Transverse colon (tissue), 4 donors: ENCODE measurements around the gene FN3K. TPM values are rescaled to one million over a fixed set of nuclear protein-coding genes. Genes with fewer than 3 reads are reported as not detected.

Experiments used
- DNase-seq: peaks from one replicate; pipeline ENCODE4 v3.0.0-alpha.2; 2019
- H3K27ac ChIP-seq, 4 donors: fragments of 200-600 bp; sonication (generic); 2 replicates each; pipeline ENCODE4 v1.5.1; 2016 to 2018; ENCODE audit warnings: inconsistent platforms in 4 of 4
- H3K27me3 ChIP-seq: fragments of 200-600 bp; sonication (generic); 2 replicates; pipeline ENCODE4 v1.5.1; 2017; ENCODE audit warnings: inconsistent platforms
- H3K36me3 ChIP-seq, 4 donors: fragments of 200-600 bp; sonication (generic); 2 replicates each; pipeline ENCODE4 v1.5.1; 2017 to 2019; ENCODE audit warnings: inconsistent platforms in 4 of 4
- H3K4me1 ChIP-seq, 4 donors: fragments of 200-600 bp; sonication (generic); 2 replicates each; pipeline ENCODE4 v1.5.1; 2017 to 2020; ENCODE audit warnings: inconsistent platforms in 4 of 4
- H3K4me3 ChIP-seq, 4 donors: fragments of 200-600 bp; sonication (generic); 1 replicate in 1 of 4; 2 replicates in 3 of 4; pipeline versions ENCODE4 v1.5.1 to v1.6.1; 2017 to 2019; ENCODE audit warnings: inconsistent platforms in 4 of 4
- H3K9me3 ChIP-seq, 2 donors: fragments of 200-600 bp; sonication (generic); 2 replicates each; pipeline ENCODE4 v1.5.1; 2017 to 2019; ENCODE audit warnings: inconsistent platforms in 2 of 2
- EP300 ChIP-seq: sonication (generic); formaldehyde crosslinking; IDR thresholded peaks from one replicate; pipeline ENCODE4 v1.6.1; 2017; ENCODE audit warnings: antibody characterized with exemption, low read depth
- POLR2A ChIP-seq: fragments of 450-650 bp; IDR thresholded peaks from one replicate; pipeline ENCODE4 v1.6.1; 2016; ENCODE audit warnings: antibody characterized with exemption, mild to moderate bottlenecking, moderate library complexity
- POLR2AphosphoS5 ChIP-seq, 3 donors: sonication (generic); formaldehyde crosslinking; IDR thresholded peaks; one replicate each; pipeline ENCODE4 v1.6.1; 2016; ENCODE audit warnings: antibody characterized with exemption in 3 of 3
- WGBS, 2 donors: methylation state at CpG; one replicate each; pipeline ENCODE4 v1.1.5; 2018; ENCODE audit warnings: low coverage in 1 of 2; 5-methylcytosine and 5-hydroxymethylcytosine counted together
- in situ Hi-C, 4 donors: fragments of 200-750 bp; cut with MboI; loops; one replicate each; pipeline versions ENCODE4 v1.15.0 to v1.15.1; 2017; ENCODE audit warnings: low sequenced_read_pairs in 3 of 4, low pct_ligation_motif_present in 1 of 4, low pct_unique_long_range_greater_than_20kb in 1 of 4
- intact Hi-C: fragments of 100-400 bp; cut with DNase I; formaldehyde crosslinking; loops from one replicate; pipeline ENCODE4 v1.15.1; 2023; ENCODE audit warnings: low total_unique reads
- total RNA-seq, 4 donors: library from RNA; depleted of rRNA; stranded (reverse); fragments of >200 nt; gene quantifications; one replicate each; pipeline ENCODE4 v1.1.0, GENCODE V29; 2016
- TF ChIP-seq, protein P1 (sequence below), 5 experiments: fragments of 200-600 bp in 3 of 5; fragments of 450-650 bp in 2 of 5; sonication (generic) in 3 of 5; IDR thresholded peaks; 1 replicate in 2 of 5; 2 replicates in 3 of 5; pipeline ENCODE4 v1.5.1; 2016 to 2017; ENCODE audit warnings: antibody characterized with exemption in 5 of 5, inconsistent platforms in 3 of 5, mild to moderate bottlenecking in 2 of 5, moderate library complexity in 1 of 5

The FN3K gene
- total RNA-seq, 4 donors from 2014 or later = 11.2 to 33.0 (median 26.2) TPM

DNA sequence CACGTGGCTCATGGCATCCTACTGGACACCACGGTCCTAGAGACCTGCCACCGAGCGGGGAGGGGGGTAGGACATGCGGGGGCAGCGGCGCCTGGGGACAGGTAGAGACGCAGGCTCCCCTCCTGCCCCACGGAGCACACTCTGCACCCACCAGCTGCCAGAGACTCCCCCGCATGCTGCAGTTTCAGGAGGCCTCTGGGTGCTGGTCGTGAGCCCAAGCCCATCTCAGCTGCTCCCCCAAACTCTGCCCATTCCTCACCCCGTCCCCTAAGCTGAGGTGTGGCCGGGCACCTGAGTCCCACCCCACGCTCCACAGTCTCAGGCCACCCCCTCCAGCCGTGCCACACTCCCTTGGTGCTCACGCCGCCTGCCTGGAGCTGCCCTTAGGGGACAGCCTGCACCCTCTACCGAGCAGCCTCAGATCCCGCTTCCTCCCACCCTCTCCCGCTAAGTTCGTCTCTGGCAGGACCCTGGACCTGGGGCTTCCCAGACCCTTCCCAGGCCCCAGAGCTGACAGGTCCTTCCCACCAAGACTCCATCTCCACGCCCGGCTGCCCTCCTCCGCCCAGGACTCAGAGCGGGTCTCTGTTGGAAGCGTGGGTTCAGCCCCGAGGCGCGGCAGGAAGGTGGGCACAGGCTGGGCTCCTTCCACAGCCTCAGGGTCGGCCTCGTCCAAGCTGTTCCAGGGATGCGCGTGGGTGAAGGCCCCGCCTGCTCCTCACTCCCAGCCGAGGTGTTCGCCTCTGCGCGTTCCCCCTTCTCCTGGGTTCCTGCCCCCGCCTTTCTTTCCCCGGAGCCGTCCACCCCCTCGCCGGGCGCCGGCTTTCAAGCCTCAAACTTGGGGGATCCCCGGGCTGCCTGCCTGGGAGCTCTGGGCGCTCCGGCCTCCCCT lies 38.3 kb upstream of the FN3K start:
- Histone ChIP-seq H3K27me3 (no peaks in the 10 kb centered on the region), H3K9me3 (peaks cover 0 to 6% of the 10 kb centered on the region in 2 donors), H3K4me1 (peaks cover 10 to 29% (median 26%) of the 10 kb centered on the region in 4 donors), H3K4me3 (peak overlapping the region; percentile 63 to 95 (median 76)), H3K36me3 (no peaks in the 10 kb centered on the region), H3K27ac (peak overlapping the region in 3 of 4 donors; percentile 72 to 89 (median 84))
- TF ChIP-seq, protein P1, sequence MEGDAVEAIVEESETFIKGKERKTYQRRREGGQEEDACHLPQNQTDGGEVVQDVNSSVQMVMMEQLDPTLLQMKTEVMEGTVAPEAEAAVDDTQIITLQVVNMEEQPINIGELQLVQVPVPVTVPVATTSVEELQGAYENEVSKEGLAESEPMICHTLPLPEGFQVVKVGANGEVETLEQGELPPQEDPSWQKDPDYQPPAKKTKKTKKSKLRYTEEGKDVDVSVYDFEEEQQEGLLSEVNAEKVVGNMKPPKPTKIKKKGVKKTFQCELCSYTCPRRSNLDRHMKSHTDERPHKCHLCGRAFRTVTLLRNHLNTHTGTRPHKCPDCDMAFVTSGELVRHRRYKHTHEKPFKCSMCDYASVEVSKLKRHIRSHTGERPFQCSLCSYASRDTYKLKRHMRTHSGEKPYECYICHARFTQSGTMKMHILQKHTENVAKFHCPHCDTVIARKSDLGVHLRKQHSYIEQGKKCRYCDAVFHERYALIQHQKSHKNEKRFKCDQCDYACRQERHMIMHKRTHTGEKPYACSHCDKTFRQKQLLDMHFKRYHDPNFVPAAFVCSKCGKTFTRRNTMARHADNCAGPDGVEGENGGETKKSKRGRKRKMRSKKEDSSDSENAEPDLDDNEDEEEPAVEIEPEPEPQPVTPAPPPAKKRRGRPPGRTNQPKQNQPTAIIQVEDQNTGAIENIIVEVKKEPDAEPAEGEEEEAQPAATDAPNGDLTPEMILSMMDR (IDR thresholded peaks at IDR 0.05) = no peak
- TF ChIP-seq POLR2AphosphoS5 (IDR thresholded peaks at IDR 0.05) (no peak), EP300 (no peak), POLR2A (no peak)
- intact Hi-C loops = no loop called here
- in situ Hi-C loops = no loop called here
- no peak for DNase-seq
- WGBS, 2 donors = 30 to 32% methylated on average over 2 to 48 of the region's 48 CpGs

DNA sequence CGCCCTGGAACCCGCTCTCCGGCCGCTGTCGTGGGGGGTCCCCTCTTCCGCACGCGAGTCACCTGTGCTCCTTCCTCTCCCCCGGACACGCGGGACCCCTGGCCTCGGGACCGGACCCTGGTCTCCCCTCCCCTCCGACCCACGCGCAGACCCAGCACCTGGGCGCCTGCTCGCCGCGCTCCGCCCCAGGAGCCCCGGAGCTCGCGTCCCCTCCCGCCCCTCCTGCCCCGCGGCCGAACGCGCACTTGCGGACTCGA lies 37.7 kb upstream of the FN3K start:
- H3K36me3 ChIP-seq = no peaks in the 10 kb centered on the region
- peaks cover 10 to 34% (median 30%) of the 10 kb centered on the region in 4 donors for H3K4me1 ChIP-seq
- WGBS, 2 donors = 0% methylated on average over 10 of the region's 32 CpGs; no CpG with 5 or more reads in 1 of the 2 donors
- H3K4me3 ChIP-seq = peak overlapping the region; percentile 63 to 95 (median 76)
- peaks cover 0 to 6% of the 10 kb centered on the region in 2 donors for H3K9me3 ChIP-seq
- H3K27ac ChIP-seq = peak overlapping the region; percentile 72 to 89 (median 80)
- DNase-seq = no peak
- TF ChIP-seq POLR2AphosphoS5 (IDR thresholded peaks at IDR 0.05) (no peak), EP300 (no peak), POLR2A (no peak)
- TF ChIP-seq, protein P1 (IDR thresholded peaks at IDR 0.05) = no peak
- in situ Hi-C loops (no loop called here), intact Hi-C loops (no loop called here)
- H3K27me3 ChIP-seq = no peaks in the 10 kb centered on the region

DNA sequence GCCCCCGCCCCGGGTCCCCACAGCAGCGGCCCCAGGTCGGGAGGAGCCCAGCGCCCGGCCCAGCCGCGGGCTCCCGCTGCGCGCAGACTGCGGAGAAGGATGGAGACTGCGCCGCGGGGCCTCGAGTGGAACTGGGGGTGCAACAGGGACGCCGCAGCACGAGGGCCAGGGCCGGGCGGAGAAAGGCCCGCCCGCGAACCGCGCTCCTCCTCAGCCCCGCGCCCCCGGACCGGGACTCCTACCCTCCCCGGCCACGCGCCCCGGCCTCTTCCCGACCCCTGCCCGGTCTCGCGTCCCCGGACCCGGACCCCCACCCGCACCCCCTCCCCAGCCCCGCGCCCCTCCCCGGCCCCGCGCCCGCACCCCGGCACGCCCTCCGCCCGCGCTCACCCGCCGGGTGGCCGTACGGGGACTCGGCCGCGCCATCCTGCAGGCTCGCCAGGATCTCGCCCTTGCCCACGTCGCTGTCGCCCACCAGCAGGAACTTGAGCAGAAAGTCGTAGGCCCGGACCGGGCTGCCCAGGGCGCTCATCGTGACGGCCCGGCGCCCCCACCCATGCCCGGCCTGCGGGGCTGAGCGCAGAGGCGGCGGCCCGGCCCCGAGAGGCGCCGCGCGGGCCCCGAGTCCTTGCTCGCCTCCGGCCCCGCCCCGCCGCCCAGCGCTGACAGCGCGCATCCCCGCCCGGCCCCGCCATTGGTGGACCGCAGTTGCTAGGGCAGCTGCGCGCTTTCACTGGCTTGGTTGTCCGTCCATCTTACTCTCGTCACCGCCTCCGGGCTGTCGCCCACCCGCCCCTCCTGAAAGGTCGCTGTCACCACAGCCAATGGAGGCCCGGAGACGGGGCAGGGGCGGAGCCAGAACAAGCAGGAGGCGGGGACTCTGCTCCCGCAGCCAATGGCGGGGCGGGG lies 37.1 kb upstream of the FN3K start, which contains the start of gene RAB40B:
TSS of gene RAB40B (minus strand) at position 634 of the 909 bp plus-strand sequence. CDS start at position 532, 102 bp downstream.
- intact Hi-C loops = no loop called here
- peak; percentile 10 for TF ChIP-seq POLR2A
- no peak for TF ChIP-seq EP300
- TF ChIP-seq POLR2AphosphoS5 (IDR thresholded peaks at IDR 0.05) = peak in 1 of 3 donors; percentile 21
- TF ChIP-seq, protein P1 (IDR thresholded peaks at IDR 0.05) = no peak
- H3K36me3 ChIP-seq = no peaks in the 10 kb centered on the region
- H3K4me3 ChIP-seq = peak within 1 kb of the TSS; percentile 64 to 95 (median 82)
- no peaks in the 10 kb centered on the region for H3K27me3 ChIP-seq
- H3K9me3 ChIP-seq = peaks cover 0 to 6% of the 10 kb centered on the region in 2 donors
- in situ Hi-C loops = no loop called here
- H3K4me1 ChIP-seq = peaks cover 10 to 39% (median 36%) of the 10 kb centered on the region in 4 donors
- DNase-seq = peak; percentile 100
- 3% methylated on average over 14 of the region's 112 CpGs; no CpG with 5 or more reads in 1 of the 2 donors for WGBS, 2 donors
- peak within 1 kb of the TSS; percentile 76 to 89 (median 82) for H3K27ac ChIP-seq
